ENCODE data around the gene CES2.

GRCh38 chr16:66950971-66951790, 15.9 kb downstream of the CES2 start:
- TF ChIP-seq CTCF (IDR thresholded peaks at IDR 0.05; ENCODE audit: poor library complexity) = no peak
- TF ChIP-seq EZH2 (IDR thresholded peaks at IDR 0.05; ENCODE audit: borderline replicate concordance) = no peak
